Islet precursor cell (in vitro differentiated cells): ENCODE data around the gene ELFN1.

Experiments used
- DNase-seq: peaks from one replicate; pipeline ENCODE4 v3.0.0-alpha.2; 2018

ELFN1 gene

DNA sequence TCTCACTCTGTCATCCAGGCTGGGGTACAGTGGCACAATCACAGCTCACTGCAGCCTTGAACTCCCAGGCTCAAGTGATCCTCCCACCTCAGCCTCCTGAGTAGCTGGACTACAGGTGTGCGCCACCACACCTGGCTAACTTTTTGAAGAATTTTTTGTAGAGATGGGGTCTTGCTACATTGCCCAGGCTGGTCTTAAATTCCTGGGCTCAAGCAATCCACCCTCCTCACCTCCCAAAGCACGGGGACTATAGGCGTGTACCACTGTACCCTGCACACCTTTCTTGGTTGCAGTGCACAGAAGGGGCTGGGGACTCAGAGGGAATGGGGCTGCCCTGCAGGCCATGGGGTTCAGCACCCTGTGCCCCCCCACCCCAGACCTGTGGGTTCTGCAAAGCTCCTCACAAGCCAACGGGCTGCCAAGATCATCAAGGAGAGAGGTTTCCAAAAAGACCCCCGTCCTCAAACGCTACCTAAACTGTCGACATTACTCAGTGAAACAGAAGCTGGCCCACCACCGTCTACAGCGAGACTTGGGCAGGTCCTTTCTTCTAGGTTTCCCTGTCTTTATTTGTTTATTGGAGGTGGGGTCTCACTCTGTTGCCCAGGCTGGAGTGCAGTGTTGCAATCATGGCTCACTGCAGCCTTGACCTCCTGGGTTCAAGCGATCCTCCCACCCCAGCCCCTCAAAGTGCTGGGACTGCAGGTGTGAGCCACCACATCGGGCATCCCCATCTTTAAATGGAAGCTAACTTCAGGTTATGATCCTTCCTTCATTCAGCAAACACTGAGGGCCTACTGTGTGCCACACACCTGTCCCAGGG is 26.6 kb upstream of the ELFN1 start:
- DNase-seq: no peak

DNA sequence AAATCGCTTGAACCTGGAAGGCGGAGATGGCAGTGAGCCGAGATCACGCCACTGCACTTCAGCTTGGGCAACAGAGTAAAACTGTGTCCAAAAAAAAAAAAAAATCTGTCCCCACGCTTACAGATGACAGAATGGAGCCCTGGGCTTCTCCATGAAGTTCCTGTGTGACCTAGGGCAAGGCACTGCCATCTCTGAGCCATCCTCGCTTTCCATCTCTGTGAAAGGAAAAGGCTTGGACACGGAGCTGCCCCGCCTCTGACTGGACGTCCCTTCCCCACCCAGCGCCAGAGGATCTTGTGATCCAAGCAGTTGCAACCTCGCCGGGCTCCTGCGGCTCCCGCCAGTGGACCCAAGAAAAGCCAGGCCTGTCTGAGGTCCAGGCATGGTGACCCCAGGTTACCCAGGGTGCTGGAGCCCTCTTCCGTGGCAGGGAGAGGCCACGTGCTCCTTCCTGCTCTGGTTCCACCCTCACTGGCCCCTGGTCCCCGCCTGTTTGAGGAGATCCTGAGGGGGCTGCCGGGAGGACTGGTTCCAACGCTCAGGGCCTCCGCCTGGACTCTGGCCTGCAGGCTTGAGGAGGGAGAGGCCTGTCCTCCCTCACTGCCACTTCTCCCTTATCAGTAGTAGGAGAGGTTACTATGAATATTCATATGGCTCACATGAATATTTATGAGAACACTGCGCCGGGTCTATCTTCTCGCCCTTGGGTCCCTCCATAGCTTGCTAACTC is 25.6 kb upstream of the ELFN1 start:
- DNase-seq: peak; percentile 48

DNA sequence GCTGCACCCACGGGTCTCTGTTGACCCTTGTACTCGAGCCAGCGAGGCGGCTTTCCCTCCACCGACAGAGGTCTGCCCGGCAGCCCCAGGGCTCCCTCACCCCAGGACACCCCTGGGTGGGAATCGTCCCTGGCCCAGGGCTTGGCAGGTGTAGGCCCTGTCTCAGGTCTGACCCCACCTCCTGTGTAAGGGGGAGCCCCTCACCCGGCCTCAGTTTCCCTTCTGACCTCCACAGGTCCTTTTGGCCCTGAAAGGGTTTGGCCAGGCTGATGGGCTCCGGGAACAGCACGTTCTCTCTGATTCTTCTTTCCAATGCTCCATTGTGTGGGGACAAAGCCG is 25.0 kb upstream of the ELFN1 start:
- peak; percentile 32 for DNase-seq

DNA sequence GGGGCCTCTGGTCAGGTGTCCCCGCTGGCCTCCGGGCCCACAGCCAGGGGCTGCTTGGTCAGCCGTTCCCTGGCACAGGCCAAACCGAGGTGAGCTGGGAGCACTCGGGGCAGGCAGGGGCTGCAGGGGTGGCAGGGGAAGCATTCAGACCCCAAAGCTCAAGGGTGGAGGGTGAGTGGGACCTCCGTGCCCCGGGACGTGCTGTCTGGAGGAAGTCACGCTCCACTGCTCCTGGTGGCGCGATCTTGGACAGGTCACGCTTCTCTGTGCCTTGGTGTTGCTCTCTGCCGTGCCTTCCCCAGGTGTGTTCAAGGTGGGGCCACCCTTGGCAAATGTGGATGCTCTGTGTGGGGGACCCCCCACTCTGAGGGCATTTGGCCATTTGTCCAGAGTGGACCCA is 24.6 kb upstream of the ELFN1 start:
- peak; percentile 47 for DNase-seq

DNA sequence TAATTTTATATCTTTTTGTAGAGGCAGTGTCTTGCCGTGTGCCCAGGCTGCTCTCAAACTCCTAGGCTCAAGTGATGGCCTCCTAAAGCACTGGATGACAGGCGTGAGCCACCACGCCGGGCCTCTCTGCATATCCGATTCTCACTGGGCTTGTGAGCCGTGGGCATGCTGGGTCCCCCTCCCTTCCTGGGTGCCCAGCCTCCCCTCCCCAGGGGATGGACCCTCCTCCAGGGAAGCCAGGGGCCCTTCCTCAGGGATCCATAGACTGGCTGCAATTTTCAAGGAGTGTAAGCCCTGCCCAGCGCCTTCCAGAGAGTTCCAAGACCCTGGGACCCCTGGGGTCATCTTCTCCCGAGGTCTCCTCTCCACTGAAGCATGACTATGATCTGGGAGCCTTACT is 23.7 kb upstream of the ELFN1 start:
- peak; percentile 40 for DNase-seq

DNA sequence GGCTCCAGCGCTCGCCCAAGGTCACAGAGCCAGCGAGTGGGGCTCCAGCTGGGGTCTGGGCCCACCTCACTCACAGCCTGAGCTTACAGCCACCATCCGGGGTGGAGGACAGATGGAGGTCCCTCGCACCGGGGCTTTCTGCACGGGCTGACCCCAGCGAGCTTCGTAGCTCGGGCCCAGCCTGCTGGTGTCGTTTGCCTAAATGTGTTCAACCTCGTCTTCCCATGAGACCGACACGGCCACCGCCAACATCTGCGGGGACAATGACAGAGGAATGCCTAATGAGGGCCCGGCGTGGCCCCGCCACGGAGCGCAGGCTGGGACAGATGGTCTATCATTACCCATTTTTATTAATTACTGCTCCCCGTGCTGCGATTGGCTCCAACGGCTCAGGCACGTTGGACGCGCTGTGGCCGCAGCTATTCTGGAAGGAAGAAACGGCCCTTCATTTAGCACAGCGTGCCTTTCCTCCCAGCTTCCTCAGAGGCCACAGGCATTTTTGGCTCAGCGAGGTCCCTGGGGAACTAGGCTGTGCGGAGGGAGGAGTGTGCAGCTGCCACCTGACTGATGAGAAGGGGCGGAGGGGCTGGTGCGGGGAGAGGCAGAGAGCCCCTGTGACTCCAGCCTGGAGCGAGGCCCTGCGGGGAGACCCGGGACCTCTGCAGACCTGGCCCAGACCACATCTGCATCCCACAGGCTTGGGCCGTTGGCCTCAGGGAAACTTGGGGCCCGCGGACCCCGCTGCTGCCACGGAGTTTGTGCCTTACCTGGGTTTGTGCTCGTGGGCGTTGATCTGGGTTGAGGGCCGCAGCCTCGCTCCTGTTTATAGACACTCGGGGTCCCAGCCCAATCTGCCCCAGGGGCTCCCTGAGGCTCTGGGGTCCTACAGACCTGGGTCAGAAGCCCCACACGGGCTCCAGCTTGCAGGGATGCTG is 22.9 kb upstream of the ELFN1 start:
- DNase-seq: peak; percentile 44

DNA sequence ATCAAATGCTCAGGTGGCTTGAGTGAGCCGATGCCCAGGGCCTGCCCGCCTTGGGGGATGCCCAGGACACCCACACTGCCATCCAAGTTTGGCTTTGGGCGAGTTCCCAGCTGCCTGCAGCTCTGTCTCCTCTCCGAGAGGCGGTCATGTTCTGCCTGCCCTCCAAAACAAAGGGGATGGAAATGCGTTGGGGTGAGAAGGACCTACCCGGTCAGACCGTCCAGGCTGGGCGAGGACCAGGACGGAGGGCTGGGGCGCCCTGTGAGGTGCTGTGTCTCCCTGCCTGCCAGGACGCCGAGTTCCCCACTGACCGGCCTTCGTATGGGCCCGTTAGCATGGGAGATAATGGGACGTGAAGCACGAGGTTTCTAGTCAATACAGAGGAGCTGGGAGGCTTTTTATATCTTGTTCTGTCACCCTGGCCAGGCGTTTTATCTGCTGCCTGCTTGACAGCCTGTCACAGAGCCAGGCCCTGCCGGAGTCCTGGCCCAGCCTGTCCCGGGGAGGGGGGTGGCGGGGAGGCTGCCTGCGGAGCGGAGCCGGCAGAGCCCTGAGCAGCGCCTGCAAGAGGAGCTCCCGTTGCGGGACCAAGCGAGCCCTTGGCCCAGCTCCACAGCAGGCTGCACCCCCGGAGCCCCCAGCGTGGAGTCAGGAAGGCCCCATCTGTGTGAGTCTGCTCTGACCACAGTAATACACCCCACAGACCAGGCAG is 22.0 kb upstream of the ELFN1 start:
- DNase-seq: no peak

DNA sequence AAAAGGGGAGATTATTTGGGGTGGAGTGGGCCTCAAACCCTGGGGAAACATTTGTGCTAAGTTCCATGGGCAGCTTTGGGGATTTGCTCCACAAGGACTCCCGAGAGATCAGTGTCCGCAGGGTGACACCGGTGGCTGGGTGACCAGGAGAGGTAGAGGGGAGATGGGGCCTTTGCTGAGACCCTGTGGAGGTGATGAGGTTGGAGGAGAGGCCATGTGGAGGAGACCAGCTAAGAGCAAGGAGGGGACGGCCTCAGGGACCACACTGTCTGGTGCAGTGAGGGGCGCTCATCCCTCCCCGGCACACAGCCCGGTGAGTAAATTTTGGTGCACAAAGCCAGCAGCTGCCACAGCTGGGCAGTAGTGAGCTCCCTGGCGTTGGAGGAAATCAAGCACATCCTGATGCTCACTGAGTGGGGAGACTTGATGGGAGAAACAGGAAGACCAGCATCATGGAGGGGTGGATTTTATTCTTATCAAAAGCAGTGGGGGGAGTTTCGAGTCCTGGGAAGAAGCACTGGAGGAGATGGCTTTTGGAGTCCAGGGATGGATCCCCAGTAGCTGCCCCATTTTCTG is 20.2 kb upstream of the ELFN1 start:
- DNase-seq: no peak

DNA sequence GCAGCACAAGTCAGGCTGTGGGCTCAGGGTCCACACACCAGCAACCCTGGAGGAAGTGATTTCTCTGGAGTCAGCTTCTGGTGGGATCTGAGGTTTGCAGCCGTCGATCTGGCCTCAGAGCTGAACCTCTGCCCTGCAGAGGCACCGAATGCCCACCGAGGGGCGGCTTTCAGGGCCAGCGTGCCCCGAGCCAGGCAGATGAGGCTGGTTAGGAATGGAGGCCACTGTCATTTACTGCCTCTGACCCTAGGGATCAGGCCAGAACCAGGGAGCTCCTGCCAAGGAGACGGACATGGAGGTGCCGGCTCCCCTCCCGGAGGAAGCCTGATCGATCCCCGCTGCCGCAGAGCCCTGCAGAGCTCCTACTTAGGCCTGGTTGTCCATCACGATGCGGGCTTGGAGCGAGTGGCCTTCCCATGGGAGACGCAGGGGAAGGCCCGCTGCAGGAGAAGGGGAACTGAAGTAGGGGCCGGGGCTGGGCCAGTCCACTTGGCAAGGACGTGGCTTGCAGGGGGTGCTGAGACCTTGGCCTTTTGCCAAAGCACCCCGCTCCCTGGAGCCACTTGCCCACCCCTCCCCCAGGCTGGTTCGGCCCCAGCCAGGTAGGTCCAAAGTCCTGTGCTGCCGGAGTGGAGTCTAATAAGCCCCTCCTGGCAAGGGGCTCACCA is 19.6 kb upstream of the ELFN1 start:
- no peak for DNase-seq

DNA sequence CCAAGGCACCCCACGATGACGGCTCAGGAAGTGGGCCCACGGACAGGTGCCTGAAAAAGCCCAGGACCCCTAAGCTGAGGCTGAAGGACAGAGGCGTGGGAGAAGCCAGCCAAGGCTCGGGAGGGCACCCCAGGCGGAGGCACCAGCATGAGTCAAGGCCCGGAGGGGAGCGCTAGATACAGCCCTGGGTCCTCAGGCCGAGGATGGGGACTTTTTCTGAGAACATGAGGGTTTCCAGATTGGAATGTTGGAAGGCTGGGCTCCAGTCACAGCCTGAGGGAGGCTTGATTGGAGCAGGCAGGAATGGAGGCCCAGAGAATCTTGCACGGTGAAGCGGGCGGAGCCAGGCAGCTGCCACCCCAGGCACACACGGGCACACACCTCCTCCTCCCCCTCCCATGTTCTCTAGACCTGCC is 19.0 kb upstream of the ELFN1 start:
- no peak for DNase-seq

DNA sequence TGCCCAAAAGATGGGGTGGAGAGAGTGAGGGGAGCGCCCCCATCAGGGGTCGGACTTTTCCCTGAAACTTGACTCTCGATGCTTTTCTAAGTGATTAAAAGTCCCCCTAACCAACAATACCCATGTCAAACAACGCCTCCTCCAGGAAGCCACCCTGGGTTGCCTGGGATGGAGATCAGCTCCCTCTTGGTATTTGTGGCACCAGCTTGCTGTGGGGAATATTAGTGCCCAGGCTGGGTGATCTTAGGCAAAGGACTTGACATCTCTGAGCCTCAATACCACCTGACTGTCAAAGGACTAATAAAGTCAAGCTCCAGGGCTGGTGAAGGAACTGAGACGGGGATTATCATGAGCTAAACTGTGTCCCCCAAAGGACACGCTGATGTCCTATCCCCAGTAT is 18.2 kb upstream of the ELFN1 start:
- DNase-seq: no peak

DNA sequence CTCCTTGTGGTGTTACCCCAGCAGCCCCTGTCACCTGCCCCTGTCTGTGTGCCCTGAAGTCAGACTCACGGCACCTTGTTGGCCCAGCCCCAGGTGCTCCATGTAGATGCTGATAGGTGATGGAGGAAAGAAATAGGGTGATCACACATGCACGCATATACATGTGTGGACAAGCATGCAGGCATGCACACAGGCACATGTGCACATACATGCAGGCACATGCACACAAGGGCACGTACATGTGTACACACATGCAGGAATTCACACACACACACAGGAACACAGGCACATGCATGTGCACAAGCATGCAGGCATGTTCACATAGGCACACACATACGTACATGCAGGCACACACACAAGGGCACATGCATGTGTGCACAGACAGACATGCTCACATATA is 16.6 kb upstream of the ELFN1 start:
- no peak for DNase-seq

DNA sequence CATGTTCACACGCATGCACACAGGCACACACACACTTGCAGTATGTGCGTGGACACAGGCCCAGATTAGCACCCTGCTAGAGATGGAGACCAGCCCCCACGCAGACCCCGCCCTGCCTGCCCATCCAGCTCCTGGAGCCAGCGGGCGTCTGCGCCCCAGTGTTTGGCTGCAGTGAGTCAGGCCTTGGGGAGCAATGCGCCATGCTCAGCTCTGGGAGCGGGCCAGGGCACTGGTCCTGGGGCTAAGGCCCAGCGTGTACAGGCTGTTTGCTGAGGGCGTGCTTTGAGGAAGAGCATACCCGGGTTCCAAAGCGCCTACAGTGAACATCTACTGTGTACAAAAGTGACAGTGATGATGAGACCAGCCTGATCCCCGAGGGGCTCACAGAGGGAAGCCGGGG is 16.0 kb upstream of the ELFN1 start:
- no peak for DNase-seq

DNA sequence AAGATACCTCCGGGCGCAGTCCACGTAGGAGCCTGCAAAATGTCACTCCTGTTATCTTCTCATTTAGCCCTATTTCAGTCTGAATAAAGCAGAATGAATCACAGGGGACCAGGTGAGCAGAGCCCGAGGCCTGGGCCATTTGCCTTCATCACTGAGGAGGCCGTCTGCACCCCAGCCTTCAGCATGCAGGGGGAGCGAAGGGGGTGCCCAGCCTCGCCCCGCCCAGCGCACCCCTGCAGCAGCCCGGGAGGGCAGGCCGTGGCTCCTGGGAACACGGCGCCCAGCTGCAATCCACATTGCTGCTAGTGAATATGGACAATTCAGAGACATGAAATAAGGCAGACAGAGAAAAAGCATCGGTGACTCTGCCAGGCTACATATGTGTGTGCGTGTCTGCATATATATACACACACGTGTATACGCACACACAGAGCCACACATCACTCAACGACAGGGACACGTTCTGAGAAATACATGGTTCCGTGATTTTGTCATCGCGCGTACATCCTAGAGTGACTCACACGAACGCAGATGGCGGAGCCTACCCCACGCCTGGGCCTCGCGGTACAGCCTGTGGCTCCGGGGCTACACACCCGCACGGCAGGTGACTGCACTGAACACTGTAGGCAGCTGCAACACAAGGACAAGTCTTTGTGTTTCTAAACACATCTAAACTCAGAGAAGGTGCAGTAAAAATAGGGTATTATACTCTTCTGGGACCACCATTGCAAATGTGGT is 15.2 kb upstream of the ELFN1 start:
- no peak for DNase-seq

DNA sequence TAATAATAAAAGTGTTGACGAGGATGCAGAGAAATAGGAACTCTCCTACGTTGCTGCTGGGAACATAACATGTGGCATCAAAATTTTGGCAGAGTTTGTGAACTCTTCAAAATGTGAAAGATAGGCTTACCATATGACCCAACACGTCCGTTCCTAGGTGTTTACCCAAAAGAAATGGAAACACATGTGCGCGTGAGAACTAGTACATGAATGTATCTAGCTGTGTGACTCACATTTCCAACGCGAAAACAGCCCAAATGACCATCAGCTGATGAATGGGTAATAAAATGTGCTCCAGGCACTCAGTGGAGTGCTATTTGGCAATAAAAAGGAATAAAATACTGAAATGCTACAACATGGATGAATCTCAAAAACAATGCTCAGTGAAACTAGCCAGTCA is 10.4 kb upstream of the ELFN1 start:
- DNase-seq: no peak

DNA sequence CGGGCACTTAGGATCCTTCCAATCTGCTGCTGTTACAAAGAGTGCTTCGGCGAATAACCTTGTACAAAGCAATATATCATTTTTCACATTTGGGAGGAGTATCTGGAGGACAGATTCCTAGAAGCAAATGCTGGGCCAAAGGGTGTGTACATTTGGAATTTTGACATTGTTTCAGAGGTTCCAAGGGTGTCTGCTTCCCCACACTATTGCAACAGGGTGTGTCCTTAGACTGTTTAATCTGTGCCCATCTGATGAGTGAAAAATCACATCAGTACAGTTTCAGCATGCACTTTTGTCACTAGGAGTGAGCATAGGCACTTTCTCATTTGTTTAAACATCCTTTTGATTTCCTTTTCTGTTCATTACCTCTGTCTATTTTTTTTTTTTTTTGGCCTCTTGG is 8.6 kb upstream of the ELFN1 start:
- DNase-seq: no peak

DNA sequence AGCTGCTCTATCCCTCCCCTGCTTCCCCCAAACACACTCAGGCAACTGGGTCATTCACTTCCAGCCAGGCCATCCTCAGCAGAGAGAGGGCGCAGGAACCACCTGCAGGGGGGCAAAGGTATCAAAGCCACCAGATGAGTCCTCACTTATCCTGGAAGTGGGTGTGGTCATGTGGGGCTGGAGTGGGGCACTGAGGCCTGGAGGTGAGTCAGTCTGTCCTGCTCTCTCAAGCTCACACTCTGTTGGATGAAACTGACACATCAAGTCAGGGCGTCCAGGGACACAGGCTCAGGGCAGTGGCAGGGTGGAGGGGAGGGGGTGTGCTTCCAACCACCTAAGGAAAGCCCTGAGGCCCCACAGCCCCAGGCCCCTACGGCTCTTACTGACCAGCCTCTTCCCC is 8.0 kb upstream of the ELFN1 start:
- DNase-seq: peak; percentile 35

DNA sequence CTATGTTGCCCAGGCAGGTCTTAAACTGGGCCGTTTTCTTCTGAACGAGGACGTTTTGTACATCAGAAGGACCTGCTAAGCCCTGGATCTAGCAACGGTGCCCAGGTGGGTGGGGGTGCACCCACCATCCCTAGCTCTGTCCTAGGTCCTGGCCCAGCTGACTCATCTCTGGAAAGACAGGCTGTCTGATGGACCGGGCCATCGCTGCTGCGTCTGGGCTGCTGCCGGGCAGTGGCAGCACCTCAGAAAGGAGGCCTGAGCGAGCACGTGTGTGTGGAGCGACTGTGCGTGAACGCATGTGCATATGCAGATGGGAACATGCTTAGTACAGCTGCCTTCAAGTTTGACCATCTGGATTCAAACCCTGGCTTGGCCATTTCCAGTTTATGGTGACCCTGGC is 7.3 kb upstream of the ELFN1 start:
- peak; percentile 54 for DNase-seq

DNA sequence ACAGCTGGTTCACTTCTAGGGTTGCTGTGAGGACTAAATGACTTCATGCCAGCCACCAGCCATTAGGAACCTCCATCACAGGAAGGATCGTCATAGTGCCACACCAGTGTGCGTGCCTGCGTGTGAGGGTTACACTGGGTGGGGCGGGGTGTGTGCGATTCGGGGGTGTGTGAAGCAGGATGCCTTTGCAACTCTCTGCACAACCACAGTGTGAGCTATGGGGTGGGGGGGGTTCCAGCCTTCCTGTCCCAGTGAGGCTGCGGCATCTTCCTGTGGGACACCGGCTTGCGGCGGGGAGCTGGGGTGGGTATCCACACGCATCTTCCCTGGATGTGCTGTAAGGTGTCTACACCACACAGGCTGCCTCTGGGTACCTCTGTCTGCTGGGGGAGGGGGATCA is 6.9 kb upstream of the ELFN1 start:
- peak; percentile 40 for DNase-seq

DNA sequence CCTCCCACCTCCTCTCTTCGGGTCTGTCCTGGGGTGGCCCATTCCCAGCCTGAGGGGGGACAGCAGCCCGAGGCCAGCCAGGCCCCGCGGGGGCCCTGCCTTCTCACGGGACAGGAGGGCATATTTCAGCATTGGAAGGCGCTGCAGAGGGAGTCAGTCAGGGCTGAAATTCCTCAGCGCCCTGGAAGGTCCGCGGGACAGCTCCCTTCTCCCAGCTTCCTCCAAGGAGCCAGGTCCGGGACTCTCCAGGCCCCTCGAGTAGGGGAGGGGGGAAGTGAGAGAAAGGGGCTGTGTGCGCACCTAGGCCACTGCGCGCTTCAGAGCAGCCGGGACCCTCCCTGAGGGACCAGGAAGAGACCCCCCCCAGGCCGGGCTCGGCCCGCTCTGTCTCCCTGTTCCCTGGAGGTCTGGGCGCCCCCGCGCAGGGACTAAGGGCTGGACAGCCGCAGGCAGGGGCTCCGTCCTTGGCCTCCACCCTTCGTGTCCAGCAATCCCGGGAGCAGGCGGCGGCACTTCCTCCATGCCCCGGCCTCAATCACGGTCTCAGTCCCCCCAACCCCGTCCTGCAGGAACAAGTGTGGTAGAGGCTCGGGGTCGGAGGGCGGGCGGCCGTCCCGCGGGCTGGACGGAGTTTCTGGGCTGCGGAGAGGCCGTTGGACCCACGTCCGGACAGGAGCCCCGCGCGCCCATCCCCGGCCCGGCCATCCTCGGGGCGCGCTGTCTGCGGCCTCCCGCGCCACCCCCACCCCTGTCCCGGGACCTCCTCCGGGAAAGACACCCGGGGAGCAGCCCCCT is 6.0 kb upstream of the ELFN1 start:
- DNase-seq: peak; percentile 72
